Subcutaneous abdominal adipose tissue (tissue), 5 donors: ENCODE results near the gene HCK.

Experiments used
- H3K27ac ChIP-seq: one replicate; pipeline ENCODE4 v1.7.0; 2013; ENCODE audit warnings: low read depth, mild to moderate bottlenecking, inconsistent platforms, low read length, moderate library complexity
- H3K27me3 ChIP-seq, 5 donors: one replicate each; pipeline ENCODE4 v1.7.0; 2013; ENCODE audit warnings: low read length in 5 of 5, inconsistent platforms in 1 of 5; ENCODE audit not compliant: control insufficient read depth in 5 of 5, insufficient read depth in 4 of 5
- H3K36me3 ChIP-seq, 5 donors: one replicate each; pipeline ENCODE4 v1.7.0; 2013; ENCODE audit warnings: low read length in 5 of 5; ENCODE audit not compliant: control insufficient read depth in 5 of 5, insufficient read depth in 5 of 5
- H3K4me1 ChIP-seq, 5 donors: one replicate each; pipeline ENCODE4 v1.7.0; 2013; ENCODE audit warnings: low read length in 5 of 5, mild to moderate bottlenecking in 3 of 5, moderate library complexity in 1 of 5; ENCODE audit not compliant: control insufficient read depth in 5 of 5, insufficient read depth in 5 of 5
- H3K4me3 ChIP-seq, 5 donors: one replicate each; pipeline ENCODE4 v1.7.0; 2013; ENCODE audit warnings: low read length in 5 of 5, low read depth in 1 of 5
- H3K9ac ChIP-seq, 5 donors: one replicate each; pipeline ENCODE4 v1.7.0; 2013; ENCODE audit warnings: low read length in 5 of 5, mild to moderate bottlenecking in 4 of 5, moderate library complexity in 3 of 5
- H3K9me3 ChIP-seq, 5 donors: one replicate each; pipeline ENCODE4 v1.7.0; 2013; ENCODE audit warnings: low read length in 5 of 5; ENCODE audit not compliant: control insufficient read depth in 5 of 5
- donor health status: healthy.
- donor health status: healthy.
- donor health status: healthy.
- donor health status: healthy.
- donor health status: healthy.

Gene HCK

DNA sequence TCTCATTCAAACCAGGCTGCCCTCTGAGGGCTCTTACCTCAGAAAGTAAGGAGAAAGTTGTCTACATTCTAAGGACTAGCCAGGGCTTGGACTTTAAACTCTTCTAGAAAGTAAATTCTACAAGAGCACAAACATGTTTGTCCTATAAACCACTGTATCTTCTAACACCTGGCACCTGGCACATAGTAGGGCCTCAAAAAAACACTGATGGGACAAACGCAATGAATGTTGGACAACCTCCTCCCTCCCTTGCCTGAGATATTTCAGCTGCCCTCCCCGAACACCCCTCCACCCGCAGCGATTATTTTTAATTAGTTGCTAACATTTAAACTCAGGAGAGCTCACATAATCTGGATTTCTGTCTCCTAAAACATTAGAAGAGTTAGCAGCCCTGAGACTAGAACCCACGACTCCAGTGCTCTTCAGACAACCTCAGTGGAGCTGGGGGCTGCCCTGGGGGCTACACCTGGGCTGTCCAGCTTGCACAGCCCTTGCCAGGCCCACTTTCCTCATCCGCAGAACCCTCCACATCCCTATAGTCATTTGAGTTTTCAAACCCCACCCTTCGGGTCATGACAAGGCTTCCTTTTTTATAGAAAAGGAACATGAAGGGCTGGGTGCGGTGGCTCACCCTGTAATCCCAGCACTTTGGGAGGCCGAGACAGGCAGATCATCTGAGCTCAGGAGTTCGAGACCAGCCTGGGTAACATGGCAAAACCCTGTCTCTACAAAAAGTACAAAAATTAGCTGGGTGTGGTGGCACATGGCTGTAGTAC lies 4.9 kb downstream of the HCK start:
- Histone ChIP-seq H3K9me3 (no peaks in the 10 kb centered on the region), H3K4me1 (peaks cover 0 to 12% (median 7%) of the 10 kb centered on the region in 5 donors), H3K27ac (no peak overlapping the region), H3K9ac (no peak overlapping the region), H3K36me3 (peaks cover 0 to 3% (median 0%) of the 10 kb centered on the region in 5 donors), H3K4me3 (no peak overlapping the region), H3K27me3 (peaks cover 13 to 34% (median 27%) of the 10 kb centered on the region in 5 donors)

DNA sequence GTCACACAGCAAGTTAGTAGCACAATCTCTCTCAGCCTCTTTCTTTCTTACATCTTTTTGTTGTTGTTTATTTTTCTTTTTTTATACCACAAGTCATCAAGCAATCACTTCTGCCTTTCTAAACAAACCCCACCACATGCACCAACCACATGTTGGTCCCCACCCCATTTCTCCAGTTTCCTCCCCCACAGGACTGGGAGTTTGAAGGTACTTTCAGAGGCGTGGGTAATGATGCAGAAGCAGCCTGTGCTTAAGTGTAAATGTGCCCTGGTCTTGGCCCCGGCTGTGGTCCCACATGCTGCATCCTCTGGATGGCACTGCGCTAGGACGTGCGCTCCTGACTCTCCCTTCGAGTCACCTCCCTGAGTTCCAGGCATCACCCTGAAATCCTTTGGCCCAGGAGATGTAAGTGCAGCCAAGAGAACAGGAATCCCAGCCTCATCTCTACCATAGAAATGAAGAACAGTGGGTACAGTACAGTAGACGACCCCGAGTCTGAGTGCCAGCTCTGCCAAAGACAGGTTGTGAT lies 5.7 kb downstream of the HCK start:
- Histone ChIP-seq H3K27ac (no peak overlapping the region), H3K9me3 (no peaks in the 10 kb centered on the region), H3K4me1 (peaks cover 0 to 11% (median 0%) of the 10 kb centered on the region in 5 donors), H3K4me3 (no peak overlapping the region), H3K36me3 (peaks cover 0 to 3% (median 0%) of the 10 kb centered on the region in 5 donors), H3K9ac (no peak overlapping the region), H3K27me3 (peaks cover 6 to 29% (median 21%) of the 10 kb centered on the region in 5 donors)

DNA sequence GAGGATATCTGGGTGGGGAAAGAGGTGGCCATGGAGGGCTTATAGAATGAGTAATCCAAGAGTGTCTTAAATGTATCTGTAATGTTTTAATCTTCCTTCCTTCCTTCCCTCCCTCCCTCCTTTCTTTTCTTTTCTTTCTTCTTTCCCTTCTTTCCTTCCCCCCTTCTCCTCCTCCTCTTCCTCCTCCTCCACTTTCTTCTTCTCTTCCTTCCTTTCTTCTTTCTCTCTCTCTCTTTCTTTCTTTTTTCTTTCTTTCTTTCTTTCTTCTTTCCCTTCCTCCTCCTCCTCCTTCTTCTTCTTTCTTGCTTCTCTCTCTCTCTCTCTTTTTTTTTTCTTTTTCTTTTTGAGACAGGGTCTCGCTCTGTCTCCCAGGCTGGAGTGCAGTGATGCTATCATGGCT lies 7.1 kb downstream of the HCK start:
- no peak overlapping the region for H3K4me3 ChIP-seq
- peaks cover 0 to 17% (median 1%) of the 10 kb centered on the region in 5 donors for H3K4me1 ChIP-seq
- no peak overlapping the region for H3K9ac ChIP-seq
- H3K36me3 ChIP-seq = peaks cover 0 to 3% (median 0%) of the 10 kb centered on the region in 5 donors
- peaks cover 2 to 20% (median 13%) of the 10 kb centered on the region in 5 donors for H3K27me3 ChIP-seq
- no peak overlapping the region for H3K27ac ChIP-seq
- H3K9me3 ChIP-seq = no peaks in the 10 kb centered on the region

DNA sequence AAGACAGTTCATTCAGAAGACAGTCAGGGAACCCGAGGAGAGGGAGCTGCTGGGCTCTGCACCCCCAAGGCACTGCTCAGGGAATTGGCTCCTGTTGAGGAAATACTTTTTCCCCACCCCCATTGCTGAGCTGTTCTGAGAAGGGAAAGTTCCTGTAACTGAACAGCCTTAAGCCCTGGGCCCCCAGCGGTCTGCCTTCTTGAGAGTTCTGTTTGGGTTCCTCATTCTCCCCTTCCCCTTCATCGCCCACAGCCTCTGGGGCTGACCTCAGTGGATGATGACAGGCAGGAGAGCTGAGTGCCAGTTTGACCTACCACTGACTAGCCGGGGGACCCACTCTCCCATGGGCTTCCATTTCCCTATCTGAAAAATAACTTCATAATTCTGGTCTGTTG lies 10.7 kb downstream of the HCK start:
- Histone ChIP-seq H3K4me3 (no peak overlapping the region), H3K36me3 (no peaks in the 10 kb centered on the region), H3K9ac (no peak overlapping the region), H3K27ac (no peak overlapping the region), H3K27me3 (peaks cover 2 to 15% (median 11%) of the 10 kb centered on the region in 5 donors), H3K9me3 (no peaks in the 10 kb centered on the region), H3K4me1 (peaks cover 0 to 25% (median 3%) of the 10 kb centered on the region in 5 donors)

DNA sequence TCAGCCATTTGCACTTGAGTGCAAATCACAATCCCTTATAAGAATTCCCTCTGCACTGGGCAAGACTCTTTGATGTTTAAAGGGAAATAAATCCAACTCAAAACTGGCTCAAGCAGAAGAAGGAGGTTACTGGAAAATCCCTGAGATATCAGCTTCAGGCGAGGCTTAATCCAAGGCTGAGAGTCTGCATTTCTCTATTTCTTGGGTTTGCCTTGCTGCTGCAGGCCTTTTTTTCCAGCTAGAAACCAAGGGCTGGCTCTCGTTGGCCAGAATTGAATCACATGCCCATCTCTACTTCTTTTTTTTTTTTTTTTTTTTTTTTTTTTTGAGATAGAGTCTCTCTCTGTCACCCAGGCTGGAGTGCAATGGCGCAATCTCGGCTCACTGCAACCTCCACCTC lies 11.7 kb downstream of the HCK start:
- peaks cover 2 to 8% (median 6%) of the 10 kb centered on the region in 5 donors for H3K27me3 ChIP-seq
- H3K36me3 ChIP-seq = no peaks in the 10 kb centered on the region
- H3K9me3 ChIP-seq = no peaks in the 10 kb centered on the region
- H3K4me3 ChIP-seq = no peak overlapping the region
- no peak overlapping the region for H3K27ac ChIP-seq
- H3K4me1 ChIP-seq = peaks cover 0 to 25% (median 4%) of the 10 kb centered on the region in 5 donors
- no peak overlapping the region for H3K9ac ChIP-seq

DNA sequence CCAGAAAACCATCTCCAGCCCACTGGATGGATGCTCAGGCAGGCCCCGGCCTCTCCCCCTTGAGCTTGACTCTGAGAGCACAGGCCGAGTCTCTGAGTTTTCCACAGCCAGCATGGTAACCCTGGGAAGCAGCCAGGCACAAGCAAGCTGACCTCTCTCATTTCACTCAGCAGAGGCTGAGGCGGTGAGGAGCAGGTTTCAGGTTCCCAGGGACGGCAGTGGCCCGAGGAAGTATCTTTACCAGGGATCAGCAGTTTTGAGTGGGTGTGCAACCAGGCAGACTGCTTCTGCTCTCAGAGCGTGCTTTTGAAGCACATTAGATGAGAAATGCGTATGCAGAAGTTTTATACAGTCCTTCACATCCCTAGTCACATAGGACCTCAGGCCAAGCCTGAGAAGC lies 12.6 kb downstream of the HCK start:
- H3K27ac ChIP-seq = no peak overlapping the region

DNA sequence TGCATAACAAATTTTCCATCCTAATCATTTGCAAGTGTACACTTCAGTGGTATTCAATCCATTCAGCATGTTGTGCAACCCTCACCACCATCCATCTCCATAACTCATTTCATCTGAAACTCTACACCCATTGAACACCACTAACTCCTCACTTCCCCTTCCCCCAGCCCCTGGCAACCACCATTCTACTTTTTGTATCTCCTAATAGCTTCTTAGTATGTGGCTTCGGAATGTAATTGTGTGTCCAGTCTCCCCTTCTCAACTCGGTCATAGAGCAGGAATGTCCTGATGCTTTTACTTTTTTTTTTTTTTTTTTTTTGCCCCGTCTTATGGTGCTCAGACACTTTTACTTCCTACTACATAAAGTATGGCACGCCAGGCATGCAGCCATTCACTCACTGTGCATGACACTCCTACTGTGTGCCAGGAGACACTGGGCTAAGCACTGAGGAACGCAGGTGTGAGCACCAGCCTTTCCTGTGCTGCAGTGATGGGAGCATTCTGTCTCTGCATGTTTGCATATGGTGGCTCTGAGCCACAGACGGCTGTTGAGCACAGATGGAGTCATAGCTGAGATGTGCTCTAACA lies 15.3 kb downstream of the HCK start:
- peaks cover 0 to 40% (median 10%) of the 10 kb centered on the region in 5 donors for H3K4me1 ChIP-seq
- H3K4me3 ChIP-seq = no peak overlapping the region
- no peaks in the 10 kb centered on the region for H3K9me3 ChIP-seq
- H3K27me3 ChIP-seq = peaks cover 0 to 3% (median 2%) of the 10 kb centered on the region in 5 donors
- no peaks in the 10 kb centered on the region for H3K36me3 ChIP-seq
- H3K9ac ChIP-seq = no peak overlapping the region
- no peak overlapping the region for H3K27ac ChIP-seq

More for the DNA sequence above, 12.6 kb downstream of the HCK start:
- H3K4me3 ChIP-seq = no peak overlapping the region
- peaks cover 0 to 5% (median 4%) of the 10 kb centered on the region in 5 donors for H3K27me3 ChIP-seq
- H3K9me3 ChIP-seq = no peaks in the 10 kb centered on the region
- H3K36me3 ChIP-seq = no peaks in the 10 kb centered on the region
- H3K4me1 ChIP-seq = peaks cover 0 to 30% (median 10%) of the 10 kb centered on the region in 5 donors
- H3K9ac ChIP-seq = no peak overlapping the region

DNA sequence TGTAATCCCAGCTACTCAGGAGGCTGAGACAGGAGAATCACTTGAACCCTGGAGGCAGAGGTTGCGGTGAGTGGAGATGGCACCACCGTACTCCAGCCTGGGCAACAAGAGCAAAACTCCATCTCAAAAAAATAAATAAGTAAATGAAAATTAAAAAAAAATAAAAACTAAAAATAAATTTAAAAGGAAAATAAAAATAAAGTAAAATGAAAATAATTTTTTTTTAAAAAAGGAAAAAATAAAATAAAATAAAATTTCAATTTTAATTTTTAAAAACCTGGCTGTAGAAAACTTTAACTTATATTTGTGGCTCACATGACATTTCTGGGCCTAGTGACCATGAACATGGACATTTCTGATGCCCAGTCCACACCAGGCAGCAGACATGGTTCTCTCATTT lies 16.1 kb downstream of the HCK start:
- H3K27me3 ChIP-seq = peaks cover 0 to 3% (median 2%) of the 10 kb centered on the region in 5 donors
- peaks cover 0 to under 1% (median 0%) of the 10 kb centered on the region in 5 donors for H3K36me3 ChIP-seq
- H3K4me3 ChIP-seq = no peak overlapping the region
- H3K9me3 ChIP-seq = no peaks in the 10 kb centered on the region
- no peak overlapping the region for H3K9ac ChIP-seq
- H3K4me1 ChIP-seq = peaks cover 0 to 34% (median 10%) of the 10 kb centered on the region in 5 donors
- no peak overlapping the region for H3K27ac ChIP-seq

DNA sequence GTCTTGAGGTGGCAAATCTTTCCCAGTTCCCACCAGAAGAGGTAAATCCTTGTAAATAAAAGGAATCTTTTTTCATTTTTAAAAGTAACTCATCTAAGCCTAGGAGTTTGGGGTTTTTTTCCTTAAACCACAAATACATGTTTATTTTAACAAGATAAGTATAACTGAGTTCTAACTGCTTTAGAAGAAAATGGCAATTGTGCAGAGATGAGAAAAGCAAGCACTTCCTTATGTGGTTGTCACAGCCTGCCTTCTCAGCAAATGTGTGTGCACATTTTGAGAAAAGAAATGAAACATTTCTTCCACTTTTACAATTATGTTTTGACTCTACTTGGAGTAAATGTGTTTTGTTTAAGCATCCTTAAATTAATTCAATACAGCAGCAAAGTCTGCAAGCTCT lies 17.7 kb downstream of the HCK start:
- H3K4me3 ChIP-seq = no peak overlapping the region
- no peak overlapping the region for H3K9ac ChIP-seq
- H3K36me3 ChIP-seq = peaks cover 0 to 14% (median 2%) of the 10 kb centered on the region in 5 donors
- no peak overlapping the region for H3K27ac ChIP-seq
- peaks cover 0 to 22% (median 7%) of the 10 kb centered on the region in 5 donors for H3K4me1 ChIP-seq
- H3K27me3 ChIP-seq = peaks cover 0 to 6% (median 0%) of the 10 kb centered on the region in 5 donors
- no peaks in the 10 kb centered on the region for H3K9me3 ChIP-seq

DNA sequence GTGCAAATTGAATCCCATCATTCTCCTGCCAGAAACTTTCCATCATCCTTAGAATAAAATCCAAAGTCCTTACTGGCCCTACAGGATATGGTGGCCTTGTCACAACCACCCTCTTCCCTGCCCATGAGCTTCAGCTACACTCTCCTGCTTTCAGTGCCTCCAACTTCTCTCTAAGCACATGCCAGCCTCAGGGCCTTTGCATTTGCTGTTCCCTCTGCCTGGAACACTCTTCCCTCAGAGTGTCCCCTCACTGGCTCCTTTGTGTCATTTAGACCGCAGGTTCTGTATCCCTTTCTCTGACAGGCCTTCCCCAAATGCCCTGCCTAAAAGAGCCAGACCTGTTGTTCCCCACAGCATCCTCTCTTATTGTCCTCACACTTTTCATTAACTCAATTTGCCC lies 18.2 kb downstream of the HCK start:
- no peak overlapping the region for H3K27ac ChIP-seq
- H3K4me1 ChIP-seq = peaks cover 0 to 19% (median 7%) of the 10 kb centered on the region in 5 donors
- H3K9ac ChIP-seq = no peak overlapping the region
- no peak overlapping the region for H3K4me3 ChIP-seq
- peaks cover 0 to 7% (median 0%) of the 10 kb centered on the region in 5 donors for H3K27me3 ChIP-seq
- H3K36me3 ChIP-seq = peaks cover 0 to 17% (median 2%) of the 10 kb centered on the region in 5 donors
- no peaks in the 10 kb centered on the region for H3K9me3 ChIP-seq
